Gastroesophageal sphincter (tissue), 4 donors: Measurements from ENCODE around the gene STRIT1. TPM values are rescaled to one million over a fixed set of nuclear protein-coding genes. Genes with fewer than 3 reads are reported as not detected.

Experiments
- ATAC-seq: fragments of 150-250 bp; one replicate; pipeline ENCODE4 v1.9.1; 2016; ENCODE audit warnings: mild to moderate bottlenecking, moderate library complexity
- H3K27ac ChIP-seq, 4 donors: fragments of 200-600 bp; sonication (generic) in 3 of 4; 1 replicate in 3 of 4; 2 replicates in 1 of 4; pipeline ENCODE4 v1.5.1; 2016 to 2019
- H3K27me3 ChIP-seq: fragments of 200-600 bp; sonication (generic); one replicate; pipeline ENCODE4 v1.5.1; 2019
- H3K36me3 ChIP-seq, 2 donors: fragments of 200-600 bp; sonication (generic); one replicate each; pipeline ENCODE4 v1.5.1; 2019; ENCODE audit warnings: control low read depth in 1 of 2
- H3K4me1 ChIP-seq, 3 donors: fragments of 200-600 bp; sonication (generic); 1 replicate in 2 of 3; 2 replicates in 1 of 3; pipeline ENCODE4 v1.5.1; 2016 to 2019; ENCODE audit warnings: control low read depth in 2 of 3
- H3K4me3 ChIP-seq, 2 donors: fragments of 200-600 bp; sonication (generic); one replicate each; pipeline ENCODE4 v1.5.1; 2019; ENCODE audit warnings: mild to moderate bottlenecking in 1 of 2, moderate library complexity in 1 of 2
- H3K9me3 ChIP-seq, 3 donors: fragments of 200-600 bp; sonication (generic); one replicate each; pipeline ENCODE4 v1.5.1; 2017 to 2019; ENCODE audit warnings: control low read depth in 2 of 3
- EP300 ChIP-seq: sonication (generic); formaldehyde crosslinking; IDR thresholded peaks from one replicate; pipeline ENCODE4 v1.6.1; 2017; ENCODE audit warnings: antibody characterized with exemption, mild to moderate bottlenecking
- POLR2A ChIP-seq, 2 donors: fragments of 450-650 bp; IDR thresholded peaks; one replicate each; pipeline ENCODE4 v1.6.1; 2017; ENCODE audit warnings: antibody characterized with exemption in 2 of 2, mild to moderate bottlenecking in 2 of 2, moderate library complexity in 1 of 2
- POLR2AphosphoS5 ChIP-seq: sonication (generic); formaldehyde crosslinking; IDR thresholded peaks from one replicate; pipeline ENCODE4 v1.6.1; 2017; ENCODE audit warnings: antibody characterized with exemption
- WGBS, 2 donors: methylation state at CpG; one replicate each; pipeline ENCODE4 v1.1.5; 2018; ENCODE audit warnings: low coverage in 1 of 2; 5-methylcytosine and 5-hydroxymethylcytosine counted together
- total RNA-seq, 4 donors: library from RNA; depleted of rRNA; stranded (reverse); fragments of >200 nt; gene quantifications; one replicate each; pipeline ENCODE4 v1.1.0, GENCODE V29; 2016
- TF ChIP-seq, protein P1 (sequence below), 4 experiments: fragments of 200-600 bp in 2 of 4; fragments of 450-650 bp in 2 of 4; sonication (generic) in 1 of 4; IDR thresholded peaks; one replicate each; pipeline ENCODE4 v1.5.1; 2017 to 2019; ENCODE audit warnings: antibody characterized with exemption in 4 of 4, mild to moderate bottlenecking in 2 of 4, moderate library complexity in 2 of 4

Gene STRIT1
- total RNA-seq = not detected

- TF ChIP-seq POLR2AphosphoS5 (no peak), EP300 (no peak)
- no peak for ATAC-seq
- Histone ChIP-seq H3K27me3 (no peaks in the 10 kb centered on the region), H3K4me1 (peaks cover 0 to 6% (median 0%) of the 10 kb centered on the region in 3 donors), H3K36me3 (no peaks in the 10 kb centered on the region), H3K4me3 (no peak within 1 kb of the TSS), H3K27ac (no peak within 1 kb of the TSS), H3K9me3 (peaks cover 0 to 24% (median 0%) of the 10 kb centered on the region in 3 donors)
- WGBS, 2 donors = 63 to 65% methylated on average over 6 of the region's 6 CpGs
Measured at GRCh38 chr3:155293516-155293915, at the start of gene STRIT1. STRIT1 (minus strand) TSS chr3:155293683.

DNA sequence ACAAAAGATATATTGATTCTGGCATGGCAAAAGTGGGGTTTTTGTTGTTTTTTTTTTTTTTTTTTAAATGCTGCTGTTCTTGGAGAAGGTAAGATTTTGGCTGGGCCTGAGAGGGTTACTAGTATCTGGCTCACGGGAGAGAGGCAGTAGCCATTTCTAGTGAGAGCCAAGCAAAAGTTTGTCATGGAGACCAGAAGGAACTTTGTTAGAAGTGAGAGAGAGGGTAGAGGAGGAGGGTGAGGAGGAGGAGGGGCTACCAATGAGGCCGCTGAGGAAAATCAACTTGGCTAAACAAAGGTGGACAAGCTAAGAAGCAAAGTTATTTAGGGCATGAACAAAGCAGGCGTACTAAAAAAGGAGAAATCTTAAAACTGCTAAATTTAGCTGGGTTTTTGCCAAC, 48.9 kb upstream of the STRIT1 start:
- 39 to 50% methylated on average over 3 of the region's 3 CpGs for WGBS, 2 donors
- Histone ChIP-seq H3K9me3 (no peaks in the 10 kb centered on the region), H3K27ac (no peak overlapping the region), H3K4me1 (no peaks in the 10 kb centered on the region), H3K4me3 (no peak overlapping the region), H3K27me3 (no peaks in the 10 kb centered on the region), H3K36me3 (no peaks in the 10 kb centered on the region)
- no peak for ATAC-seq
- TF ChIP-seq, protein P1, sequence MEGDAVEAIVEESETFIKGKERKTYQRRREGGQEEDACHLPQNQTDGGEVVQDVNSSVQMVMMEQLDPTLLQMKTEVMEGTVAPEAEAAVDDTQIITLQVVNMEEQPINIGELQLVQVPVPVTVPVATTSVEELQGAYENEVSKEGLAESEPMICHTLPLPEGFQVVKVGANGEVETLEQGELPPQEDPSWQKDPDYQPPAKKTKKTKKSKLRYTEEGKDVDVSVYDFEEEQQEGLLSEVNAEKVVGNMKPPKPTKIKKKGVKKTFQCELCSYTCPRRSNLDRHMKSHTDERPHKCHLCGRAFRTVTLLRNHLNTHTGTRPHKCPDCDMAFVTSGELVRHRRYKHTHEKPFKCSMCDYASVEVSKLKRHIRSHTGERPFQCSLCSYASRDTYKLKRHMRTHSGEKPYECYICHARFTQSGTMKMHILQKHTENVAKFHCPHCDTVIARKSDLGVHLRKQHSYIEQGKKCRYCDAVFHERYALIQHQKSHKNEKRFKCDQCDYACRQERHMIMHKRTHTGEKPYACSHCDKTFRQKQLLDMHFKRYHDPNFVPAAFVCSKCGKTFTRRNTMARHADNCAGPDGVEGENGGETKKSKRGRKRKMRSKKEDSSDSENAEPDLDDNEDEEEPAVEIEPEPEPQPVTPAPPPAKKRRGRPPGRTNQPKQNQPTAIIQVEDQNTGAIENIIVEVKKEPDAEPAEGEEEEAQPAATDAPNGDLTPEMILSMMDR (IDR thresholded peaks at IDR 0.05) = no peak

GRCh38 chr3:155339052-155339451, 45.6 kb upstream of the STRIT1 start:
- Histone ChIP-seq H3K4me1 (no peaks in the 10 kb centered on the region), H3K4me3 (no peak overlapping the region), H3K9me3 (no peaks in the 10 kb centered on the region), H3K27me3 (no peaks in the 10 kb centered on the region), H3K36me3 (no peaks in the 10 kb centered on the region), H3K27ac (no peak overlapping the region)
- TF ChIP-seq EP300 (no peak), POLR2A (IDR thresholded peaks at IDR 0.05) (no peak), POLR2AphosphoS5 (no peak)
- TF ChIP-seq, protein P1 (IDR thresholded peaks at IDR 0.05) = no peak
- ATAC-seq = no peak

DNA sequence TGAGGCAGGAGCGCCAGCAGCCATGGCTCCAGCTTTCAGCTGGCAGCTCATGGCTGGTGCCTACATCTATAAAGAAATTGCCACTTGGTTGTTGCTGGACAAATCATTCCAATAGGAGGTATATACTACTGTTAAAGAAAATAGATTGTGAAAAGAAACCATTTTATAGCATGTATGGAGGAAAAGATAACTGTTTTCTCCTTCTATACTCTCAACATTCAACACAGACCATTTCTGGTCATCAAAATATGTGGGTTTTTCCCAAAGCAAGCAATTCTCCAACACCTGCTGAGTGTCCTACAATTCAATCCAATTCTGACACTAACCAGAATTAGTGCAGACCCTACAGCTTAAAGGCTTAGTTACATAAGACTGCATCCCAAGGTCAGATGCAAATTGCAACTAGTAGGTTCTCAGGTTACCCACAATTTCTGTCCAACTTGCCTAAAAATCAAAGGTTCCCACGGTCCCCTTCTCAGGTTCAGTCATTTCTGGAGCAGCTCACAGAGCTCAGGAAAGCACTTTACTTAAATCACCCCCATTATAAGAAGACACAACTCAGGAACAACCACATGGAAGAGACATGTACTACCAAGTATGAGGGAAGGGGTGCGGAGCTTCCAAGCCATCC, 42.4 kb upstream of the STRIT1 start:
- H3K4me3 ChIP-seq = no peak overlapping the region
- no peaks in the 10 kb centered on the region for H3K27me3 ChIP-seq
- no peaks in the 10 kb centered on the region for H3K36me3 ChIP-seq
- no peak for ATAC-seq
- TF ChIP-seq, protein P1 (IDR thresholded peaks at IDR 0.05) = no peak
- TF ChIP-seq EP300 = no peak
- no peak for TF ChIP-seq POLR2AphosphoS5
- TF ChIP-seq POLR2A (IDR thresholded peaks at IDR 0.05) = no peak
- H3K4me1 ChIP-seq = no peaks in the 10 kb centered on the region
- no peaks in the 10 kb centered on the region for H3K9me3 ChIP-seq
- WGBS, 2 donors = 67 to 100% methylated on average over 1 to 3 of the region's 3 CpGs
- no peak overlapping the region for H3K27ac ChIP-seq

DNA sequence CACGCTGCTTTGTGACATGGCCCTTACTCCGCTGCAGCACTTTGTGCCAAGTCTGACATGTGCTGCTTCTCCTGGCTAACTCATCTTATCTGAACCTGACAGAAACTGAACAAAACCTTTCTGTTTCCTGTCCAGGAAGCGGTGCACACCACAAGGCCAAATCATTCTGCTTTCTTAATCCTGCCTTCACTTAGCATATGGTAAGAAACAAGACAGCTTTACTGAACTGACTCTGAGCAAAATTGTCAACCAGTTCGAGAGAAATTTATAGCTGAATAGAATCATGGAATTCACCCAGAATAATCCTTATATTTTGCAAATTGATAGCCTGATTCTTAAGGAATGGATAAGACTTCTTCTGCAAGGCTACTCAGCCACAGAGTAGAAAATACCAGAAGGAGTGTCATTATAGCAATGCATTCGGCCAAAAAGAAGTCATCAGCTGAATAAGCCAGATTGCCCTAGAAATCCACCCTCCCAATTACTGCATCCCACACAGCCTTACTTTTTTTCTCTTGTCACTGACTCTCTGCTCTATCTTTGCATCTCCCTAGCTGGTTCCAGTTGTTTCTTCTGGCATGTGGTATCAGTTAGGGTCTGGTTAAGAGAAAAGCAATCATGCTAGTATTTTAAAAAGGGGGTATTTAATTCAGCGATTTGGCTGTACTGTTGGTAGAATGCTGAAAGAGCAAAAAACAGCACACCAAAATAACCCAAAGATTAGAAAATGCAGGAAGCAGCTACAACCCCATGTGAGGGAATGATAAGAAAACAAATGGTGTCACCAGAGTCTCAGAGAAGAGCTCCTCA, 41.6 kb upstream of the STRIT1 start:
- TF ChIP-seq EP300 (no peak), POLR2A (IDR thresholded peaks at IDR 0.05) (no peak), POLR2AphosphoS5 (no peak)
- TF ChIP-seq, protein P1 (IDR thresholded peaks at IDR 0.05) = no peak
- H3K27ac ChIP-seq = no peak overlapping the region
- no peak for ATAC-seq
- H3K4me3 ChIP-seq = no peak overlapping the region
- 25 to 32% methylated on average over 3 to 6 of the region's 6 CpGs for WGBS, 2 donors
- no peaks in the 10 kb centered on the region for H3K9me3 ChIP-seq
- H3K4me1 ChIP-seq = no peaks in the 10 kb centered on the region
- H3K36me3 ChIP-seq = no peaks in the 10 kb centered on the region
- no peaks in the 10 kb centered on the region for H3K27me3 ChIP-seq
